Measurements from ENCODE around the gene CBX6. TPM values are rescaled to one million over a fixed set of nuclear protein-coding genes. Genes with fewer than 3 reads are reported as not detected.

The CBX6 gene
- polyA plus RNA-seq, 1 donor (not counting 4 experiments of a cell fraction or from before 2014, with no cell fraction given), result 4.1 TPM

DNA sequence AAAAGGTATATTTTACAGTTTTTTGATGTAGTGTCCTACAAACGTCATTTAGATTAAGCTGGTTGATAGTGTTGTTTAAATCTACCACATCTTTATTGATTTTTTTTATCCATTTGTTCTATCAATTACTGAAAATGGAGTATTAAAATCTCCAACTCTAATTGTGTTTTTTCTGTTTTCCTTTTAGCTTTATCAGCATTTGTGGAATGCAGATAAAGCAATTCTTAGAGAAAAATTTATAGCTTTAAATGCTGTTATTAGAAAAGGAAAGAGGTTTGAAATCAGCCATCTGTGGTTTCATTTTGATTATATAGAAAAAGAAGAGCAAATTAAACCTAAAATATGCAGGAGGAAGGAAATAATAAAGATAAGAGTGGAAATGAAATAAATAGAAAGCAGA lies 39.4 kb upstream of the CBX6 start:
- Histone ChIP-seq H3K9ac (ENCODE audit: control insufficient read depth, extremely low read depth, insufficient read depth, low read length) (no peak overlapping the region), H3K9me3 (ENCODE audit: control insufficient read depth, low read depth, low read length) (no peaks in the 10 kb centered on the region), H3K4me2 (ENCODE audit: control insufficient read depth, extremely low read depth, insufficient read depth, low read depth, low read length) (no peak overlapping the region), H2AFZ (ENCODE audit: control insufficient read depth, low read length) (no peak overlapping the region), H3K36me3 (ENCODE audit: control insufficient read depth in 2 of 2, extremely low read depth in 1 of 2, insufficient read depth in 2 of 2, low read length in 2 of 2) (no peaks in the 10 kb centered on the region), H3K27ac (ENCODE audit: control insufficient read depth, insufficient read depth, low read length) (no peak overlapping the region), H3K79me2 (ENCODE audit: control insufficient read depth, insufficient read depth, low read length) (no peaks in the 10 kb centered on the region), H3K4me1 (ENCODE audit: control insufficient read depth, extremely low read depth, insufficient read depth, low read length) (no peaks in the 10 kb centered on the region), H3K27me3 (ENCODE audit: control insufficient read depth, extremely low read depth, insufficient read depth, low read length) (no peaks in the 10 kb centered on the region), H3K9me1 (ENCODE audit: control insufficient read depth, extremely low read depth, insufficient read depth, low read length) (no peaks in the 10 kb centered on the region), H3K4me3 (ENCODE audit: control insufficient read depth in 2 of 3, extremely low read depth in 1 of 3, insufficient read depth in 2 of 3, low read depth in 1 of 3, low read length in 3 of 3) (no peak overlapping the region), H4K20me1 (ENCODE audit: control insufficient read depth, extremely low read depth, insufficient read depth, low read length) (no peaks in the 10 kb centered on the region)
- TF ChIP-seq EZH2 (IDR thresholded peaks at IDR 0.05; ENCODE audit: low read length), result no peak
- TF ChIP-seq, protein P1, sequence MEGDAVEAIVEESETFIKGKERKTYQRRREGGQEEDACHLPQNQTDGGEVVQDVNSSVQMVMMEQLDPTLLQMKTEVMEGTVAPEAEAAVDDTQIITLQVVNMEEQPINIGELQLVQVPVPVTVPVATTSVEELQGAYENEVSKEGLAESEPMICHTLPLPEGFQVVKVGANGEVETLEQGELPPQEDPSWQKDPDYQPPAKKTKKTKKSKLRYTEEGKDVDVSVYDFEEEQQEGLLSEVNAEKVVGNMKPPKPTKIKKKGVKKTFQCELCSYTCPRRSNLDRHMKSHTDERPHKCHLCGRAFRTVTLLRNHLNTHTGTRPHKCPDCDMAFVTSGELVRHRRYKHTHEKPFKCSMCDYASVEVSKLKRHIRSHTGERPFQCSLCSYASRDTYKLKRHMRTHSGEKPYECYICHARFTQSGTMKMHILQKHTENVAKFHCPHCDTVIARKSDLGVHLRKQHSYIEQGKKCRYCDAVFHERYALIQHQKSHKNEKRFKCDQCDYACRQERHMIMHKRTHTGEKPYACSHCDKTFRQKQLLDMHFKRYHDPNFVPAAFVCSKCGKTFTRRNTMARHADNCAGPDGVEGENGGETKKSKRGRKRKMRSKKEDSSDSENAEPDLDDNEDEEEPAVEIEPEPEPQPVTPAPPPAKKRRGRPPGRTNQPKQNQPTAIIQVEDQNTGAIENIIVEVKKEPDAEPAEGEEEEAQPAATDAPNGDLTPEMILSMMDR (optimal IDR thresholded peaks at IDR 0.05 in 1 of 3, IDR thresholded peaks at IDR 0.05 in 1 of 3, conservative IDR thresholded peaks at IDR 0.05 in 1 of 3; ENCODE audit: extremely low read depth in 1 of 3, insufficient read depth in 2 of 3, low read length in 3 of 3), result no peak
- DNase-seq (ENCODE audit: low read depth, low spot score), result no peak
- dilution Hi-C loops (cut with MboI; ENCODE audit: extremely low pct_ligation_motif_present, low sequenced_read_pairs), result no loop called here
- no peak for FAIRE-seq

DNA sequence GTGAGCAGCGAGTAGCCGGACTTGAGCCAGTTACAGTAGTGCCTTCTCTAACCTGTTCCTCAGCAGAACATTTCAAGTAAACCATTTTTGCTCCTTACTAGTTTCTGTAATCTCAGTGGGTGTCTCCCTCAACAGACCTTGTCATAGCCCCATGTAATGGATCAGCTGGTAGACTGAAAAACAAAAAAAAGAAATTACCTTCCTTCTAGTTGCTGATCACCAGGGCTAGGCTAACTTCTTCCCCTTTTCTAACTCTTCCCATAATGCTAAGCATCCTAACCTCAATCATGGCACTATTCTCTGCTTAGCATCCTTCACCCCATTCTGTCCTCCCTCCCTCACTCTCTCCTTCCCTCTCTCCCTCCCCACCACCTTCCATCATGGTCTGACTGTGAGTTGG lies 35.8 kb upstream of the CBX6 start:
- H3K79me2 ChIP-seq (ENCODE audit: control insufficient read depth, insufficient read depth, low read length), result no peaks in the 10 kb centered on the region
- H3K4me3 ChIP-seq (ENCODE audit: control insufficient read depth in 2 of 3, extremely low read depth in 1 of 3, insufficient read depth in 2 of 3, low read depth in 1 of 3, low read length in 3 of 3), result no peak overlapping the region
- FAIRE-seq (no peak), DNase-seq (ENCODE audit: low read depth, low spot score) (no peak)
- no peak overlapping the region for H3K4me2 ChIP-seq (ENCODE audit: control insufficient read depth, extremely low read depth, insufficient read depth, low read depth, low read length)
- H3K4me1 ChIP-seq (ENCODE audit: control insufficient read depth, extremely low read depth, insufficient read depth, low read length), result no peaks in the 10 kb centered on the region
- H3K9me3 ChIP-seq (ENCODE audit: control insufficient read depth, low read depth, low read length), result no peaks in the 10 kb centered on the region
- H3K9me1 ChIP-seq (ENCODE audit: control insufficient read depth, extremely low read depth, insufficient read depth, low read length), result no peaks in the 10 kb centered on the region
- no peak overlapping the region for H3K27ac ChIP-seq (ENCODE audit: control insufficient read depth, insufficient read depth, low read length)
- H4K20me1 ChIP-seq (ENCODE audit: control insufficient read depth, extremely low read depth, insufficient read depth, low read length), result no peaks in the 10 kb centered on the region
- dilution Hi-C loops (cut with MboI; ENCODE audit: extremely low pct_ligation_motif_present, low sequenced_read_pairs), result no loop called here
- no peaks in the 10 kb centered on the region for H3K27me3 ChIP-seq (ENCODE audit: control insufficient read depth, extremely low read depth, insufficient read depth, low read length)
- H2AFZ ChIP-seq (ENCODE audit: control insufficient read depth, low read length), result no peak overlapping the region
- TF ChIP-seq EZH2 (IDR thresholded peaks at IDR 0.05; ENCODE audit: low read length), result no peak
- TF ChIP-seq, protein P1 (optimal IDR thresholded peaks at IDR 0.05 in 1 of 3, IDR thresholded peaks at IDR 0.05 in 1 of 3, conservative IDR thresholded peaks at IDR 0.05 in 1 of 3; ENCODE audit: extremely low read depth in 1 of 3, insufficient read depth in 2 of 3, low read length in 3 of 3), result no peak
- no peaks in the 10 kb centered on the region for H3K36me3 ChIP-seq (ENCODE audit: control insufficient read depth in 2 of 2, extremely low read depth in 1 of 2, insufficient read depth in 2 of 2, low read length in 2 of 2)
- no peak overlapping the region for H3K9ac ChIP-seq (ENCODE audit: control insufficient read depth, extremely low read depth, insufficient read depth, low read length)
